Adrenal gland (tissue), 12 donors: Measurements from ENCODE around the gene ACTL10. TPM values are rescaled to one million over a fixed set of nuclear protein-coding genes. Genes with fewer than 3 reads are reported as not detected.

Experiments
- DNase-seq, 7 donors: peaks; one replicate each; pipeline ENCODE4 v3.0.0-alpha.2; 2019 to 2020
- H3K27ac ChIP-seq, 5 donors: fragments of 200-600 bp; sonication (generic) in 4 of 5; 1 replicate in 3 of 5; 2 replicates in 2 of 5; pipeline versions ENCODE4 v1.5.1 to v1.8.0; 2016 to 2020; ENCODE audit warnings: mild to moderate bottlenecking in 1 of 5
- H3K27me3 ChIP-seq: fragments of 200-600 bp; 2 replicates; pipeline ENCODE4 v1.8.0; 2021
- H3K36me3 ChIP-seq, 2 donors: fragments of 200-600 bp; replicated peaks in 1 of 2; 1 replicate in 1 of 2; 2 replicates in 1 of 2; pipeline versions ENCODE4 v1.5.1 to v1.8.0; 2018 to 2022
- H3K4me1 ChIP-seq, 2 donors: fragments of 200-600 bp; replicated peaks in 1 of 2; 1 replicate in 1 of 2; 2 replicates in 1 of 2; pipeline versions ENCODE4 v1.5.1 to v1.8.0; 2018 to 2021
- H3K4me3 ChIP-seq, 4 donors: fragments of 200-600 bp; sonication (generic) in 3 of 4; one replicate each; pipeline ENCODE4 v1.5.1; 2016 to 2018
- H3K9me3 ChIP-seq, 3 donors: fragments of 200-600 bp; sonication (generic) in 1 of 3; replicated peaks in 1 of 3; 1 replicate in 2 of 3; 2 replicates in 1 of 3; pipeline versions ENCODE4 v1.5.1 to v1.8.0; 2016 to 2021
- POLR2A ChIP-seq, 2 donors: fragments of 450-650 bp; IDR thresholded peaks; one replicate each; pipeline ENCODE4 v1.6.1; 2017; ENCODE audit warnings: antibody characterized with exemption in 2 of 2, mild to moderate bottlenecking in 2 of 2, moderate library complexity in 1 of 2
- WGBS, 4 donors: extraction: QIAGEN DNeasy Blood & Tissue Kit in 2 of 4; methylation state at CpG; one replicate each; pipeline versions ENCODE4 v1.1.5 to v1.1.7; 2013 to 2017; 5-methylcytosine and 5-hydroxymethylcytosine counted together
- intact Hi-C, 2 donors: fragments of 100-400 bp; cut with DNase I; formaldehyde crosslinking; loops; one replicate each; pipeline versions ENCODE4 v1.14.1 to v1.15.0; 2022 to 2023
- polyA plus RNA-seq, 3 donors: library from polyadenylated mRNA; stranded (reverse); fragments of 200-250 nt in 2 of 3; fragments of 350-450 nt in 1 of 3; fragmentation: Illumina TruSeq in 1 of 3; extraction: RNeasy Lipid Tissue Mini Kit (QIAGEN cat#74804) in 1 of 3; gene quantifications; one replicate each; pipeline ENCODE4 v1.2.3, GENCODE V29; 2013 to 2014
- total RNA-seq, 9 donors: library from RNA; depleted of rRNA in 4 of 9; stranded (reverse); fragments of >200 nt in 4 of 9; fragments of 120-200 nt in 1 of 9; fragmentation: NEBNext Ultra II Directional in 1 of 9; extraction: Animal tissue kit (Norgen Biotek cat#: 25700) in 1 of 9; gene quantifications; one replicate each; pipeline versions ENCODE4 v1.1.0 to v1.2.4, GENCODE V29; 2013 to 2023
- TF ChIP-seq, protein P1 (sequence below), 6 experiments: fragments of 450-650 bp in 4 of 6; fragments of 200-600 bp in 2 of 6; sonication (generic) in 1 of 6; IDR thresholded peaks; 1 replicate in 5 of 6; 2 replicates in 1 of 6; pipeline versions ENCODE4 v1.5.1 to v1.8.0; 2016 to 2021; ENCODE audit warnings: antibody characterized with exemption in 6 of 6, mild to moderate bottlenecking in 2 of 6, moderate library complexity in 1 of 6
- donor health status: healthy with polysubstance abuse.
- donor health status: Bipolar disorder and iron deficiency.
- donor health status: DM: yes; HTN: yes; CAD: no.
- donor health status: DM: no; HTN: no; CAD: no.
- donor health status: DM: no; HTN: no; CAD: no.
- donor health status: DM: yes; HTN: yes; CAD: no.

Gene ACTL10
- total and polyA plus RNA-seq, 12 donors = 0.18 to 3.1 (median 0.58) TPM

DNA sequence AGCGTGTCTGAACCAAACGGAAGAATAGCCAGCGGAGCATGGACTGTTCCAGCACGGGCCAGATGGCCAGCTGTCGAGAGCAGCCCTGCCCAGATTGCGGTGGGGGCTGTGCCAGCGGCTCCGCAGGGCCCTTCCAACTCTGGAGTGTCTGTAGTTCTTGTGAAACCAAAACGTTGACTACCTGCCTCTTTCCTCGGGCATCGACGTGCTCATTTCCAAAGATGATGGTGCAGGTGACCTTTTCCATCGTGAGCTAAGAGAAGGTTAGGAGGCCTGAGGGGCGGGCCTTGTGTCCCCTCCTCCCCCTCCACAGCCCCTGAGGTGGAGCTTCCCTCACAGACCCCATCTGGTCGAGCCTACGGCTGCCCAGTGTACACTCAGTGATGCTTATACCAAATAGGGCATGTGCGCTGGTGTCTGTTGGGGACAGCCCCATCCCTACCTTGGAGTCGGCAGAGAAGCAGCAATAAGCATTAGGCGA, 17.5 kb upstream of the ACTL10 start:
- H3K4me3 ChIP-seq = no peak overlapping the region
- no peaks in the 10 kb centered on the region for H3K27me3 ChIP-seq
- WGBS, 4 donors = 76 to 81% (median 79%) methylated on average over 14 to 19 of the region's 19 CpGs
- no peaks in the 10 kb centered on the region for H3K9me3 ChIP-seq
- H3K36me3 ChIP-seq = peaks cover 0 to 15% of the 10 kb centered on the region in 2 donors
- no peak overlapping the region for H3K27ac ChIP-seq
- peaks cover 0 to 14% of the 10 kb centered on the region in 2 donors for H3K4me1 ChIP-seq
- DNase-seq = peak in 2 of 7 donors; percentile 25 to 62
- intact Hi-C loops = loop anchor here in 1 of 2 donors (5.0 kb wide), 1 partner anchor 197 kb away; no protein-coding TSS in a partner anchor
- no peak for TF ChIP-seq POLR2A (IDR thresholded peaks at IDR 0.05)
- TF ChIP-seq, protein P1, sequence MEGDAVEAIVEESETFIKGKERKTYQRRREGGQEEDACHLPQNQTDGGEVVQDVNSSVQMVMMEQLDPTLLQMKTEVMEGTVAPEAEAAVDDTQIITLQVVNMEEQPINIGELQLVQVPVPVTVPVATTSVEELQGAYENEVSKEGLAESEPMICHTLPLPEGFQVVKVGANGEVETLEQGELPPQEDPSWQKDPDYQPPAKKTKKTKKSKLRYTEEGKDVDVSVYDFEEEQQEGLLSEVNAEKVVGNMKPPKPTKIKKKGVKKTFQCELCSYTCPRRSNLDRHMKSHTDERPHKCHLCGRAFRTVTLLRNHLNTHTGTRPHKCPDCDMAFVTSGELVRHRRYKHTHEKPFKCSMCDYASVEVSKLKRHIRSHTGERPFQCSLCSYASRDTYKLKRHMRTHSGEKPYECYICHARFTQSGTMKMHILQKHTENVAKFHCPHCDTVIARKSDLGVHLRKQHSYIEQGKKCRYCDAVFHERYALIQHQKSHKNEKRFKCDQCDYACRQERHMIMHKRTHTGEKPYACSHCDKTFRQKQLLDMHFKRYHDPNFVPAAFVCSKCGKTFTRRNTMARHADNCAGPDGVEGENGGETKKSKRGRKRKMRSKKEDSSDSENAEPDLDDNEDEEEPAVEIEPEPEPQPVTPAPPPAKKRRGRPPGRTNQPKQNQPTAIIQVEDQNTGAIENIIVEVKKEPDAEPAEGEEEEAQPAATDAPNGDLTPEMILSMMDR (IDR thresholded peaks at IDR 0.05) = no peak

DNA sequence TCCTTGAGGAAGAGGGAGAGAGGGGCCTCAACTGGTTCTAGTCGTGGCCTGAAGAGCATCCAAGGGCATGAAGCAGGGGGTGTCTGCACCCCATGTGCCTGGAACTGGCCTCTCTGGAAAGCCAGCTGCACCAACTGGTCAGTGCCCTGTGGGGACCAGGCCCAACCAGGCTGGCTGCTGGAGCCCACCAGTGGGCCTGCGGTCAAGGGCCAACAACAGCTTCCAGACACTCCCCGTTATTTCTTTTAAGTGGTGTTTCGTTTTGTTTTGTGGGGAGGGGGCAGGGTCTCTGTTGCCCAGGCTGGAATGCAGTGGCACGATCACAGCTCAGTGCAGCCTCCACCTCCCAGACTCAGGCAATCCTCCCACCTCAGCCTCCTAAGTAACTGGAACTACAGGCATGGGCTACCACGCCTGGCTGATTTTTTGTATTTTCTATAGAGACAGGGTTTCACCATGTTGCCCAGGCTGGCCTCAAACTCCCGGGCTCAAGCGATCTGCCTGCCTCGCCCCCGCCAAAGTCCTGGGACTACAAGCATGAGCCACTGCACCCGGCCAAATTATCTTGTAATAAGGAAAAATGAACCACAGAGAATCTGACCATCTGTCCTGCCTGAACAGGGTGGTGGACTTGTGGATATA, 16.5 kb upstream of the ACTL10 start:
- WGBS, 4 donors = 81 to 88% (median 85%) methylated on average over 11 of the region's 11 CpGs
- DNase-seq = no peak
- Histone ChIP-seq H3K27me3 (no peaks in the 10 kb centered on the region), H3K4me1 (peaks cover 0 to 14% of the 10 kb centered on the region in 2 donors), H3K4me3 (no peak overlapping the region), H3K27ac (no peak overlapping the region), H3K36me3 (peaks cover 0 to 6% of the 10 kb centered on the region in 2 donors), H3K9me3 (no peaks in the 10 kb centered on the region)
- intact Hi-C loops = no loop called here
- no peak for TF ChIP-seq POLR2A (IDR thresholded peaks at IDR 0.05)
- TF ChIP-seq, protein P1 (IDR thresholded peaks at IDR 0.05) = no peak

DNA sequence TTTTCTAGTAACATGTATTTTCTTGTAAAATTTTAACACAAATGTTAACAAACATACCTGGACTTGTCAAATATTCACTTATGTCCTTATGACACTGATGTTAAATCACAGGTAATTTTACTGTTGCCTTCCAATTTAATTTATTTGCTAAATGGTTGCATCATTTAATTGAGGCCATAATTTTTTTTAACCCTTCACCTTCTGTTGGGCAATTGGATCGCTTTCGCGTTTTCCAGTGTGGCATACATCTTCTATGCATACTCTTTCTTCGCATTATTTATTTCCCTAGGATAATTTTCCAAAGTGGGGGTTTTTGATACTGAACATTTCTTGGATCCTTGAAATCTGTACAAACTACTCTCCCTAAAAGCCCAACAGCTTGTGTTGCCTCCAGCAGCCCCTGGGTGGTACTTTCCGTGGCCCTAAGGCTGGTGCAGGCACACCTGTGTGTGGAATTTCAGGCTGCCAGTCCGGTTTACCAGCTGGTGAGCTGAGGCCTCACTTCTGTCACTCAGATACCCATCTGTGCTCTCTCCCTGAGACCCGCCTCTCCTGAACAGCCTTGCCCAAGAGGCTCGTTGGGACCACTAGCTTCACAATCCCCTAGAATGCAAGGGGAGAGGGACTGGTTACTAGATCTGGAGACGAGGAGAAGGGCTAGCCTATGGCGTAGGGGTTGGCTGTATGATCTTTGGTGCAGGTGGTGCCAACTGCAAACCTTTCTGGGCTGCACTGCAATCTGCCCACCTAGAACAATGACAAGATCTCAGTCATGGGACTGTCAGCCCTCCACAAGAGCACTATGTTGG, 15.8 kb upstream of the ACTL10 start:
- intact Hi-C loops = no loop called here
- Histone ChIP-seq H3K27me3 (no peaks in the 10 kb centered on the region), H3K27ac (no peak overlapping the region), H3K4me1 (peaks cover 0 to 14% of the 10 kb centered on the region in 2 donors), H3K9me3 (no peaks in the 10 kb centered on the region), H3K36me3 (no peaks in the 10 kb centered on the region), H3K4me3 (no peak overlapping the region)
- DNase-seq = peak in 2 of 7 donors; percentile 16 to 25
- 69 to 80% (median 73%) methylated on average over 8 to 10 of the region's 10 CpGs for WGBS, 4 donors
- TF ChIP-seq, protein P1 (IDR thresholded peaks at IDR 0.05) = no peak

DNA sequence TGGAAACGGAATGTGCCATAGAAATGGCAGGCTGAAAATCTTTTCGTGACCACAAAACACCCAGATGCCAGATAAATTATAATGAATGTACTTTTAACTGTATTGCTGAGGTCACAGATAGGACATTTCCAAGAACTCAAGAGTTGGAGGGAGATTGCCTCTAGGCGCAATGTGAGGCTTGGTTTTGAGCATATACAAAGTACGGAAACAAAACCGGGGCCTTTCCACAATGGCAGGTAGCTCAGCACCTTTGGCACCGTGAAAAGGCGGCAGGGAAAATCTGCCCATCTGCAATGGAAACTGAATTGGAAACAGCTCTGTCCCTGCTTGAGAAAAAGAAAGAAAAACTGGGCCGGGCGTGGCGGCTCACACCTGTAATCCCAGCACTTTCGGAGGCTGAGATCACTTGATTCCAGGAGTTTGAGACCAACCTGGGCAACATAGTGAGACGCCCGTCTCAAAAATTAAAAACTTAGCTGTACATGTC, 15.1 kb upstream of the ACTL10 start:
- no peak overlapping the region for H3K4me3 ChIP-seq
- H3K27ac ChIP-seq = no peak overlapping the region
- DNase-seq = peak in 3 of 7 donors; percentile 18 to 54 (median 26)
- H3K9me3 ChIP-seq = no peaks in the 10 kb centered on the region
- WGBS, 4 donors = 68 to 73% (median 72%) methylated on average over 13 of the region's 13 CpGs
- H3K27me3 ChIP-seq = no peaks in the 10 kb centered on the region
- no peak for TF ChIP-seq POLR2A (IDR thresholded peaks at IDR 0.05)
- TF ChIP-seq, protein P1 (IDR thresholded peaks at IDR 0.05) = no peak
- peaks cover 0 to 14% of the 10 kb centered on the region in 2 donors for H3K4me1 ChIP-seq
- no peaks in the 10 kb centered on the region for H3K36me3 ChIP-seq
- intact Hi-C loops = no loop called here
